GM19438 (cell line): Measurements from ENCODE around the gene HTRA2.

Experiments
- ATAC-seq: cut with Tn5 transposase; IDR thresholded peaks from one replicate; pipeline ENCODE4 v1.9.1; 2021; ENCODE audit warnings: low read depth; ENCODE audit not compliant: unreplicated experiment

The HTRA2 gene

GRCh38 chr2:74536166-74536950 is 6.6 kb downstream of the HTRA2 start:
- ATAC-seq, result no peak

DNA sequence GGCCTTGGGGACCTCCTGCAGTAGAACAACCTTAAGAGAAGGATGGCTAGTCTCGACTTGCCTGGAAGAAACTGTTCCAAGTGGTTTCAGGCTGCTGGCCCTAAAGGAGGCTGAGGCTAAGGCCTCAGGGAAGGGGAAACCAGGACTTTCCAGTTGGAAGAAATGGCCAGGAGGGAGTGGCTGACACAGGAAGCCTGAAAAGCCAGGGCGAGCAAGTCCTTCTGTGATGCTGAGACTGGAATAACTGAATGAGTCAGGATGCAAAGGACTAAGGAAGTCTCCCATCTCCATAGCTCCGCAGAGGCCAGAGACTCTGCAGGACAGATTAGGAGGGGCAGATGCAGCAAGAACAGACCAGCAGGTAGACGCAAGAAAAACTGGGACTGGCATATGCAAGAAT is 7.4 kb downstream of the HTRA2 start:
- ATAC-seq, result no peak

DNA sequence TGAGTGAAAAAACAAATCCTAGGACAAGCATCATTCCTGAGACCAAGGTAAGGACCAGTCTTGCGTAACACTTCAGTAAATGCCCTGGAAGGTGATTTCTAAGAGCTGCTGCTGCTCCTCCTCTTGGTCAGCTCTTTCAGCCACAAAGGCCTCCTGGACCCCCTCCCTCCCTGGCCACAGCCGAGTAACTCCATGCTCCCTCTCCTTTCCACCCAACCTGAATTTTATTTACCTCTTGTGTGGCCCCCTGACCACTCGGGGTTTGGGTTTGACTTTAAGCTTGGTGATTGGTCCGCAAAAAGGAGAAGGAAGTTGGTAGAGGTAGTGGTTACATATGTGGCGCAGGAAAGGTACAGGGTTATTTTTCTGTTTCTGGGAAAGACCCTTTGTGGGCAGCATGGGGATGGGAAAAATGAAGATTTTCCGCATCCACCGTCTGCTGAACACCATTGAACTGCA is 9.2 kb downstream of the HTRA2 start:
- ATAC-seq, result no peak

- ATAC-seq, result no peak
Observed at GRCh38 chr2:74540291-74540690, 10.6 kb downstream of the HTRA2 start.

DNA sequence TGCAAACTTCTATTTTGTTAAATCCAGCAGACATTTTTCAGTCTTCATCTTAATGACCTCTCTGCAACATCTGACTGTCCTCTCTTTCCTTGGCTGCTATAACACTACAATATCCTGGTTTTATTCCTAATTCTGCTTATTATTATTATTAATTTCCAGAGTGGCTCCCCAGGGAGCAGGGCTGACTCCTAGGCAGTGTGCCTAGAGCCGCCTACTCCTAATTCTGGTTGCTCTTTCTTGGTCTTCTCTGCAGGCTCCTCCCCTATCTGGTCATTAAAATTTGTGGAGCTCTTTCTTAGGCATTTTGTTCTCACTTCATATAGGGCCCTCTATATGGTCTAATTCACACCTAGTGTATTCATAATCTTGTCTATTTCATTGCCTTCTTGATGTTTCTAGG is 13.2 kb downstream of the HTRA2 start:
- ATAC-seq, result no peak

- ATAC-seq, result no peak
Observed at GRCh38 chr2:74544634-74545033, 14.9 kb downstream of the HTRA2 start.

DNA sequence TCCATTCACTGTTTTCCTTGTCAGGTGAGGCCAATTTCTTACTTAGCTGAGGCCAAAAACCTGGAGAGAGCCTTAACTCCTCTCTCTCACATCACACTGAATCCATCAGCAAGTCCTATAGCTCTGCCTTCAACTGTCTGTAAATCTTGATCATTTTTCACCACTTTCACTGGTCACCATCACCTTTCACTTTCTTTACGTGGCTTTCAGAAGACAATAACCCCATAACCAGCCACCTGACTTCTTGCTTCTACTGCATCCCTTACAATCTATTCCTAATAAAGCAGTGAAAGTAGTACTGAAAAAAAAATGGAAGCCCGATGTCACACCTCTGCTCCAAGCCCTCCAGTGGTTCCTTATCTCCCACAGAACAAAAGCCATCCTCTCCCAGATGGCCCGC is 16.3 kb downstream of the HTRA2 start:
- no peak for ATAC-seq

- ATAC-seq, result no peak
Observed at GRCh38 chr2:74548285-74548899, 18.7 kb downstream of the HTRA2 start.

GRCh38 chr2:74548900-74549826 is 19.4 kb downstream of the HTRA2 start:
- no peak for ATAC-seq

GRCh38 chr2:74550231-74550630 is 20.5 kb downstream of the HTRA2 start:
- no peak for ATAC-seq

DNA sequence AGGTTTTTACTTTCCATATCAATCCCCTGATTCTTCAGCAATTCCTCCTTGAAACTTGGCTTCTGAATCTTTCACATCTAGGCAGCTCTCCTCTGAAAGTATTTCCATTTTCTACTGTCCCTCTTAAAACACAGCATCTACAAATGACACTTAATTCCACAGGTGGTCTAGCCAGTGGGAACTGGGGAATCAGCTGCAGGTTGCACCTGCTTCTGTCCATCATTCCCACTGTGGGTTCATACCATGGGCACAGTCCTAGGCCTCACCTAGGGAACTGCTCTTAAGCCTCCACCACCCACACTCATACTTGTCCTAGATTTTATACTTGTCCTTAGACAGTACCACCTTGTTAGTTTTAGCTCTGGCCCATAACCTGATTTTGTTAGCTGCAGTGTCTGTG is 21.8 kb downstream of the HTRA2 start:
- no peak for ATAC-seq

DNA sequence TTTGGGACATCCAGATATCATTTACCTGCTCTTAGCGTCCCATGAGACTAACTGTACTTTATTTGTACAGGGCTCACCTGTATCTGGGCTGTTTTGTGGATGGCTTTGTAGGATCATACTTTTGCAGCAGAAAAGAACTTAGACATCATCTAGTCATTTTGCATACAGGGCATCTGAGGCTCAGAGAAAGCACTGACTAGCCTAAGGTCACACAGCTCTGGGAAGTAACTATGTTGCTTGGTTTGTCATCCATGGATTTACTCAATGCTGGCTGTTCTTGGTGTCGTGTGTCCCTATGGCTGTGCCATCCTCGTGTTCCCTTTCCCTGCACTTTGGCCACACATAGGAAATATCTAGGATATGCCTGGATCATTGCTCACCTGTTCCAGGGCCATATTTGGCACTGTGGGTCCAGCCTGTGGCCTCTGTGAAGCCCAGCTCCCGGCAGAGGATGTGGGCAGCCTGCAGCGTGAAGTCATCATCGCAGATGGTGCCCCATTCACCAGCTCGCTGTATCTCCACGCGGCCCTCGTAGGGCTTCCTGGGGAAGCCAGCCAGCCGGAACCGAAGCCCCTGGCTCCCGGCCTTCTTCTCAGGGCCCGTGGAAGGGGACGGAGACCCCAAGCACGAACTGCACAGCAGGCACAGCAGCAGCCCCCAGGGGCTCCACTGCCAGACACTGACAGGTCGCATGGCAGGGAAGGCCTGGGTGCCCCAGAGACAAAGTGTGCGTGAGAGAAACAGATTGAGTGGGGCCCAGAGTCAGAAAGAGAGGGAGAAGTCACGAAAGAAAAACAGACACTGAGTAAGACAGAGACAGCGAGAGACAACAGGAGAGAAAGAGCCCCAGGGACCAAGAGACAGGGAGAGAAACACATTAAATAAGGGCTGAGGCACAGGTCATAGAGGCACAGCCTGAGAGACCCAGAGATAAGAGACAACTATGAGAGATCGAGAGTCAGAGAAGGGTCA is 22.5 kb downstream of the HTRA2 start:
- no peak for ATAC-seq

DNA sequence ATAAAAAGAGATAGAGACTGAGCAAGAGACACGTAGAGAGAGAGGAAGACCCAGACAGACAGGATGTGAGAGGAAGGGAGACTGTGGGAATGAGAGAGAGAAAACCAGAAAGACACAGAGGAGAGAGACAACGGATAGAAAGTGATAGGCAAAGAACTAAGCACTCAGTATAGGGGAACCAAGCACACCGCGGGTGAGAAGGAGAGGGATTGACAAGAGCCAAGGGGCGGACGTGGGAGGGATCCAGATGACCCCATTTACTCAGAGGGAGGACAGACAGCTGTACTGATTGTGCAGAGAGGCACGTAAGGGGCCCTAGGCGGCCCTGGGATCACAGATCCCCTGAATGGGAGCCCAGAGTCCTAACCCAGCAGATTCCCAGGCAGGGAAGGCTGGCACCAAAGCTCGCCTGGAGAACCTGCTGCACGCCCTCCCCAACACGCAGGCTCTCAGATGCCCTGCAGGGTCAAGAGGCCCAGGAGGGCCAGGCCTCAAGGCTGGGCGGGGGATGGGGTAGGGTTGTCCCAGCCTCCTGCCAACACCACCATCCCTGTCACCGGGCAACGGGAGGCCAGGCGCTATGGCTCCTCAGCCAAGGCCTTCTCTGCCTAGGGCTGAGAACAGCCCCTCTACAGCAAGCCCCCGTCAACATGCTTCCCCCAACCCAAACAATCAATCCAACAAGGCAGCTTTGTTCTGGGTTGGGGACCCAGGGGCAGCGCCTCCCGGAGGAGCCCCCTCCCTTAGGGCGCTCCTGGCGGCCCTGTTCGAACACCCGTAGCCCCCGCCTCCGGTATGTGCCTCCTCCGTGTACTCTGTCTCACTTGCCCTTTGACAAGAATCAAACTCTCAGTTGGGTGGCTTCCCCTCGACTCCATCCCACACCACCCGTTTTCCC is 23.4 kb downstream of the HTRA2 start:
- ATAC-seq, result no peak

GRCh38 chr2:74553892-74554819 is 24.4 kb downstream of the HTRA2 start, which contains the start of the genes DOK1 and LOXL3:
Gene DOK1 (plus strand): TSS chr2:74554720. CDS start chr2:74554755, 35 bp downstream.
Gene LOXL3 (minus strand): TSS chr2:74553942. CDS start chr2:74552634, 1,308 bp downstream.
- peak; percentile 44 for ATAC-seq

GRCh38 chr2:74554820-74555531 is 25.2 kb downstream of the HTRA2 start:
- peak; percentile 40 for ATAC-seq

DNA sequence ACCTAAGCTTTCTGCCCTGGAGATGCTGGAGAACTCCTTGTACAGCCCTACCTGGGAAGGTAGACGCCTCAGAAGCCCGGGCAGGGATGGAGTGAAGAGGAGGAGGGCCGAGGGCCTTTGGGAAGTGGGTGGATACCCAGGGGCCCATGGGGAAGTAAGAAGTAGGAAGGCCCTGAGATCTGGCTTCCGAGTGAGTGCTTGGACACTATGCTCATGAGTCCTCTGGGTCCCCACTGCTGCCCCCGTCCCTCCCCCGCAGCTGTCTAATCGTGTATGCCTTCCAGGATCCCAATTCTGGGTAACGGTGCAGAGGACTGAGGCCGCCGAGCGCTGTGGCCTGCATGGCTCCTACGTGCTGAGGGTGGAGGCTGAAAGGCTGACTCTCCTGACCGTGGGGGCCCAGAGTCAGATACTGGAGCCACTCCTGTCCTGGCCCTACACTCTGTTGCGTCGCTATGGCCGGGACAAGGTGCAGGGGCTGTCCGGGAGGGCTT is 25.9 kb downstream of the HTRA2 start:
- ATAC-seq, result no peak

GRCh38 chr2:74556159-74556558 is 26.4 kb downstream of the HTRA2 start:
- no peak for ATAC-seq
